Fibroblast of pulmonary artery (primary cell): ENCODE measurements around the gene PEAR1.

Source experiments
- DNase-seq: peaks from one replicate; pipeline ENCODE4 v3.0.0-alpha.2; 2010; ENCODE audit warnings: low read depth
- H3K4me3 ChIP-seq: replicated peaks from 2 replicates; pipeline ENCODE4 v1.5.1; 2011; ENCODE audit warnings: low read depth, mild to moderate bottlenecking, control low read depth, low read length, moderate library complexity
- TF ChIP-seq, protein P1 (sequence below): IDR thresholded peaks from 2 replicates; pipeline ENCODE4 v1.5.1; 2011; ENCODE audit warnings: mild to moderate bottlenecking, control low read depth, low read length, inconsistent platforms; ENCODE audit errors: missing control alignments

Gene PEAR1

DNA sequence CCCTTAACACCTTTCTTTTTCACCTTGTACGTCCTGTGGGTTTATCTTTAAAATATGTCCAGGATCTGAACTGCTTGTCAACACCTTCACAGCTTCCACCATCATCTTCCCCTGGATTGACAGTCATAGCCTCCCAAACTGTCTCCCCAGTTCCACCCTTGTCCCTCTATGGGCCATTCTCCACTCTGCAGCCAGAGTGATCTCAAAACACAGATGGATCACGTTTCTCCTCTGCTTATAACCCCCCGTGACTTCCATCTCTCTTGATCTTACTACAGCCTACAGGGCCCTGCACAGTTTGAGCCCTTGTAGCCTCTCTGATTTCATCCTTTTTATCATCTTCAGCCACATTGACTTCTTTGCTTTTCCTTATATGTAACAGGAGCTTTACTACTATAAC is 38.9 kb upstream of the PEAR1 start:
- no peak for DNase-seq
- TF ChIP-seq, protein P1, sequence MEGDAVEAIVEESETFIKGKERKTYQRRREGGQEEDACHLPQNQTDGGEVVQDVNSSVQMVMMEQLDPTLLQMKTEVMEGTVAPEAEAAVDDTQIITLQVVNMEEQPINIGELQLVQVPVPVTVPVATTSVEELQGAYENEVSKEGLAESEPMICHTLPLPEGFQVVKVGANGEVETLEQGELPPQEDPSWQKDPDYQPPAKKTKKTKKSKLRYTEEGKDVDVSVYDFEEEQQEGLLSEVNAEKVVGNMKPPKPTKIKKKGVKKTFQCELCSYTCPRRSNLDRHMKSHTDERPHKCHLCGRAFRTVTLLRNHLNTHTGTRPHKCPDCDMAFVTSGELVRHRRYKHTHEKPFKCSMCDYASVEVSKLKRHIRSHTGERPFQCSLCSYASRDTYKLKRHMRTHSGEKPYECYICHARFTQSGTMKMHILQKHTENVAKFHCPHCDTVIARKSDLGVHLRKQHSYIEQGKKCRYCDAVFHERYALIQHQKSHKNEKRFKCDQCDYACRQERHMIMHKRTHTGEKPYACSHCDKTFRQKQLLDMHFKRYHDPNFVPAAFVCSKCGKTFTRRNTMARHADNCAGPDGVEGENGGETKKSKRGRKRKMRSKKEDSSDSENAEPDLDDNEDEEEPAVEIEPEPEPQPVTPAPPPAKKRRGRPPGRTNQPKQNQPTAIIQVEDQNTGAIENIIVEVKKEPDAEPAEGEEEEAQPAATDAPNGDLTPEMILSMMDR: no peak
- no peak overlapping the region for H3K4me3 ChIP-seq

DNA sequence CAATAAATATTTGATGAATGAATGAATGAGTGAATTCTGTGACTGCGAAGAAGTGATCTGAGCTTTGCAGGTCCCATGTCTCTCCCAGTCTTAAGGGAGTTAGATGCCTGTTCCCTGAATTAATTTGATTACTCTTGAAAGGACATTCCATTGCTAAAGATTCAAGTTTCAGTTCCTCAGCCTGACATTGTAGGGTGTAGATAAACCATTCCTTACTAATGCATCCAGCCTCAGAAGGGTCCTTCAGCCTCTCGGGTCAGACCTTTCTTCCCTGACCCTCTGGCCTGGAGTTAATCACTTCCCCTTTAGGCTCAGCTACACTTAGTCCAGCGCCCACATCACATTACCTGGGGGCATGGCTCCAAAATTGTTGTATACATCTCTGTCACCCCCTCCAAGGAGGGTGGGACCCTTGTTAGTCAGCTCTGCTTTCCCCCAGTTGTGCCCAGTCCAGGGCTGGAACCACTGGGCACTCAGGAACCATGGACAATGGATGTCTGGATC is 37.2 kb upstream of the PEAR1 start:
- DNase-seq: no peak
- no peak overlapping the region for H3K4me3 ChIP-seq
- TF ChIP-seq, protein P1: no peak

DNA sequence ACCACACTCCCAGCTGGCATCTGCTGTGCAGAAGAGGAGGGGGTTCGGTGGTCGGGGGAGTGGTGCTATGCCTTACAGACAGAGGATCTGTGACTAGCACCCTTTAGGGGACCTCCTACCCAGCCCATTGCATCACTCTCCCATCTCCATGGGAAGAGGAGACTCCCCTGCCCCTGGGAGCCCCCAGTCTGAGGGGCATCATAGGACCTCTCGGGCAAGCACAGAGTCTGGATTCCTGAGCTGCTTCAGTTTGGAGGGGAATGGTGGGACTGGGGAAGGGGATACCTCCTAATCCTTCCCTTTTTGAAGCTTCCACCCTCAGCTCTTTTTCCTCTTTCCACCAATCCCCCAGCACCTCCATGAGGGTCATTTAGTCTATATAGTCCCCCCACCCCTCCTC is 36.0 kb upstream of the PEAR1 start:
- no peak overlapping the region for H3K4me3 ChIP-seq
- DNase-seq: no peak

DNA sequence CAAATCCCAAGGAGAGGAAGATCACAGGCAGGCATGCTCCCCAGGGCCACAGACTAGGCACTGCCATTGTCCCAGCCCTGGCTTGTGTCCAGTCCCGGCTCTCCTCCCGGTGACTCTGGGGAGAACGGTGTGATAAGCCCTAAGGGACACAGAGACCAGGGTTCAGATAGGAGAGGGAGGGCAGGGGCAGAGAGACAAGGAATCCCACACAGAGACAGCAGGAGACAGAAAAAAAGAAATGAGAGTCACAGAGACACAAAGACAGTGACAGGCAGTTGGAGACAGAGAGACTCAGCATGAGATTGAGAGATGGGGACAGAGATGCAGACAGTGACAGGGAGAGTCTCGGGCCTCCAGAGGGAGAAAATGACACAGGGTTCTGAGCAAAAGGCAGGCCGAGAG is 35.0 kb upstream of the PEAR1 start:
- TF ChIP-seq, protein P1: no peak
- no peak for DNase-seq
- no peak overlapping the region for H3K4me3 ChIP-seq

More for the DNA sequence above, 36.0 kb upstream of the PEAR1 start:
- TF ChIP-seq, protein P1: no peak

DNA sequence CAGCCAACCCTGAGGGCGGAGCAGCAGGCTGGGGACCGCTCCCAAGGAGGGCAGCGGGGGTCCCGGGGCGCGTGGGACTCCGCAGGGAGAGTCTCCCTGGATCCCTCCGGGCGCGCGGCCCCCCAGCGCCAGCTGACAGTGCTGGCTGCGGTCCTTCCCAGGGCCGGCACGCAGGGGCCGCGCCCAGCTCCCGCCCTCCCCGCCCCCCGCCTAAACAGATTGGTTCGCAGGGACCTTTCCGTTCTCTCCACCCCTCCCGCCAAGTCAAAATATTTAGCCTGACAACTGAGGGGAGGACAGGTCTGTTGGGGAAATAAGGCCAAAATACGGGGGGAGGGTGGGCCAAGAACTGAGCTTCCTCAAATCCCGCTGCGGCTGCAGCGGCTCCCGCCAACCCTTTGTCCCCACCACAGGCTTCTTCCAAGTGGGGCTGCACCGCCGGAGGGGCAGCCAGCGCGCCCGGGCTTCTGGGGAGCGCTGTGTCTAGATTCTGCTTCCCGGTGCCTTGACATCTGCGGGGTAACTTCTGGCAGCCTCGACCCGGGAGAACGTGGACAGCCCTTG is 34.5 kb upstream of the PEAR1 start, which contains the start of gene INSRR:
Gene INSRR (minus strand): TSS at position 159 of the 564 bp plus-strand sequence. CDS start 496 bp downstream, outside the sequence.
- TF ChIP-seq, protein P1: no peak
- no peak for DNase-seq
- H3K4me3 ChIP-seq: peak within 1 kb of the TSS; percentile 36

DNA sequence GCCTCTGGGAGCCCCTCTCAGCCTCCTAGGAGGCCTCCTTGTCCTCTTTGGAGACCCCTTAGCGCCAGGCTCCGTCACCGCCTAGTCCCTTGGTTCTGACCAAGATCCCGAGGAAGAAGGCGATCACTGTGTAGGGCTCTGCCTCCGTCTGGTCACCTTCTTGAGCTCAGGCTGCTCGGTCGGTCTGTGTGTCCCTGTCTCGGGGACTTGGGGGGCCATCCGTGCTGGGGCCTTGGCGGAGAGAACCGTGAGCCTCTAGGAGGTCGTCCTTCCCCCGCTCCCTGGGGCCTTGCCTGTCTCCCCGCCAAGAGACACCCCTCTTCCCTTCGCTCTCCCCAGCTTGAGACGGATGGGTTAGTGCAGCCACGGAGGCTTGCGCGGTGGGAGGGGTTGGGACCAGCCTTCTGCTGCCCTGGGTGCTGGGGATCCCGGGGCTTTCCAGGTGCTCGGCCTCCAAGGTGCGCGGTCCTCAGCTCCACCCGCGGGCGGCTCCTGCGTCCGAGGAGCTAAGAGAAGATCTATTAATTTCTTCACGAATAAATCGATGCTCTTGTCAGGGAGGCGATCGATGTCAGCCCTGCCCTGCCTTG is 33.9 kb upstream of the PEAR1 start:
- peak overlapping the region; percentile 36 for H3K4me3 ChIP-seq
- TF ChIP-seq, protein P1: no peak
- DNase-seq: peak; percentile 17
